Cardiac muscle cell (in vitro differentiated cells and primary cell): ENCODE measurements around the gene LTN1. TPM values are rescaled to one million over a fixed set of nuclear protein-coding genes. Genes with fewer than 3 reads are reported as not detected.

Source experiments
- DNase-seq, 2 donors: peaks; one replicate each; pipeline versions ENCODE4 v3.0.0 to v3.0.0-alpha.2; 2010 to 2017; ENCODE audit warnings: low read depth in 1 of 2, low spot score in 1 of 2
- H3K27ac ChIP-seq: fragments of 200-600 bp; sonication (generic); 2 replicates; pipeline ENCODE4 v1.5.1; 2016
- H3K27me3 ChIP-seq: fragments of 200-600 bp; sonication (generic); 2 replicates; pipeline ENCODE4 v1.6.0; 2016; ENCODE audit warnings: control low read depth
- H3K36me3 ChIP-seq: fragments of 200-600 bp; sonication (generic); 2 replicates; pipeline ENCODE4 v1.5.1; 2016; ENCODE audit warnings: control low read depth
- H3K4me1 ChIP-seq: fragments of 200-600 bp; sonication (generic); 2 replicates; pipeline ENCODE4 v1.8.1; 2017; ENCODE audit warnings: low read depth, mild to moderate bottlenecking, mixed run types
- H3K4me3 ChIP-seq: fragments of 200-600 bp; sonication (generic); 2 replicates; pipeline ENCODE4 v1.5.1; 2016; ENCODE audit warnings: mild to moderate bottlenecking
- H3K9me3 ChIP-seq: fragments of 200-600 bp; sonication (generic); 2 replicates; pipeline ENCODE4 v1.5.1; 2017; ENCODE audit warnings: low read depth, mild to moderate bottlenecking, control low read depth
- polyA plus RNA-seq: library from polyadenylated mRNA; unstranded; fragments of >200 nt; fragmentation: Nextera tagmentation; extraction: Ambion mirVana; gene quantifications from 2 replicates; pipeline ENCODE4 v1.2.1, GENCODE V29; 2016
- total RNA-seq: library from RNA; depleted of rRNA; stranded (reverse); fragments of >200 nt; gene quantifications from 2 replicates; pipeline ENCODE4 v1.2.3, GENCODE V29; 2016
- TF ChIP-seq, protein P1 (sequence below): IDR thresholded peaks from 2 replicates; pipeline ENCODE4 v1.5.1; 2012; ENCODE audit warnings: low read depth, mild to moderate bottlenecking, low read length

Gene LTN1
- total RNA-seq: 11.4 and 16.9 TPM in 2 replicates
- polyA plus RNA-seq: 10.7 and 14.1 TPM in 2 replicates

- peak; percentile 98 to 100 for DNase-seq
- H3K36me3 ChIP-seq: no peaks in the 10 kb centered on the region
- TF ChIP-seq, protein P1, sequence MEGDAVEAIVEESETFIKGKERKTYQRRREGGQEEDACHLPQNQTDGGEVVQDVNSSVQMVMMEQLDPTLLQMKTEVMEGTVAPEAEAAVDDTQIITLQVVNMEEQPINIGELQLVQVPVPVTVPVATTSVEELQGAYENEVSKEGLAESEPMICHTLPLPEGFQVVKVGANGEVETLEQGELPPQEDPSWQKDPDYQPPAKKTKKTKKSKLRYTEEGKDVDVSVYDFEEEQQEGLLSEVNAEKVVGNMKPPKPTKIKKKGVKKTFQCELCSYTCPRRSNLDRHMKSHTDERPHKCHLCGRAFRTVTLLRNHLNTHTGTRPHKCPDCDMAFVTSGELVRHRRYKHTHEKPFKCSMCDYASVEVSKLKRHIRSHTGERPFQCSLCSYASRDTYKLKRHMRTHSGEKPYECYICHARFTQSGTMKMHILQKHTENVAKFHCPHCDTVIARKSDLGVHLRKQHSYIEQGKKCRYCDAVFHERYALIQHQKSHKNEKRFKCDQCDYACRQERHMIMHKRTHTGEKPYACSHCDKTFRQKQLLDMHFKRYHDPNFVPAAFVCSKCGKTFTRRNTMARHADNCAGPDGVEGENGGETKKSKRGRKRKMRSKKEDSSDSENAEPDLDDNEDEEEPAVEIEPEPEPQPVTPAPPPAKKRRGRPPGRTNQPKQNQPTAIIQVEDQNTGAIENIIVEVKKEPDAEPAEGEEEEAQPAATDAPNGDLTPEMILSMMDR: no peak
- peak within 1 kb of the TSS; percentile 79 for H3K4me3 ChIP-seq
- H3K9me3 ChIP-seq: no peaks in the 10 kb centered on the region
- H3K27ac ChIP-seq: peak within 1 kb of the TSS; percentile 83
- H3K4me1 ChIP-seq: peaks cover 8% of the 10 kb centered on the region
- no peaks in the 10 kb centered on the region for H3K27me3 ChIP-seq
Observed at GRCh38 chr21:28992526-28993292, at the start of gene LTN1. LTN1 (minus strand) TSS chr21:28992877; CDS start chr21:28992805, 72 bp downstream.

DNA sequence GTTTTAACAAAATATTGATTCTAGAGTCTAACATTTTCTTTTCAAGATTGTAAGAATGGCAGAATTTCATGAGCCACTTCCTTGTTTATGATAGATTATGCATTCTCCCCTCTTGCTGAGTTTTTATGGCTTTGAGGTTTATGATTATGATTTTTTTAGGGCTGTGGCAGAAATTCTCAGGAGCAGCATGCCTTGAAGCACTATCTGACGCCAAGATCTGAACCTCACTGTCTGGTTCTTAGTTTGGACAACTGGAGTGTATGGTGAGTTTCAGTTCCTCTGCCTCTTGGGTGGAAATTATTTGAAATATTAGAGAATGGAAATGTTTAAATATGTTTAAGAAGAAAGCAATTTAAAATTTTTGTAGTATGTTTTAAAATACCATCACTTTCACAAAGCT lies 42.0 kb upstream of the LTN1 start:
- Histone ChIP-seq H3K27ac (no peak overlapping the region), H3K4me3 (no peak overlapping the region), H3K4me1 (no peaks in the 10 kb centered on the region), H3K36me3 (peaks cover 55% of the 10 kb centered on the region), H3K9me3 (no peaks in the 10 kb centered on the region), H3K27me3 (no peaks in the 10 kb centered on the region)
- DNase-seq: no peak
- TF ChIP-seq, protein P1: no peak

DNA sequence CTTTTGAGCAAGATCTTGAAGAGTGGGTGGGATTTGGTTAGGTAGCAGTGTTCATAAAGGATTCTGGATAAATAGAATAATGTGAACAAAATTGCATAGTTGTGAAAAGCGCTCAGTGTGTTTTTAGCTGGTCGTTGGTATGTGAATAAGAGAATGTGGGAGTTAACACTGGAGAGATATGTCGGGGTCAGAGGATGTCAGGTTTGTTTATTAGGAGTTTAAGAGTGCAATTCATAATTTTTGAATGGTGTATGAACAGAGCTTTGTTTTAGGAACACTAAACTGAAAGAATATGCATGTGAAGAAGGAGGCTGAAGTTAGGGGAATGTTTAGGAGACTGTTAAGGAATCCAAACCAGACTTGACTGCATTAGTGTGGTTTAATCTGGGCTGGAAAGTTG lies 41.2 kb upstream of the LTN1 start:
- TF ChIP-seq, protein P1: no peak
- no peak overlapping the region for H3K27ac ChIP-seq
- H3K27me3 ChIP-seq: no peaks in the 10 kb centered on the region
- H3K36me3 ChIP-seq: peaks cover 49% of the 10 kb centered on the region
- H3K9me3 ChIP-seq: no peaks in the 10 kb centered on the region
- H3K4me3 ChIP-seq: no peak overlapping the region
- DNase-seq: peak in 1 of 2 donors; percentile 7
- H3K4me1 ChIP-seq: no peaks in the 10 kb centered on the region

DNA sequence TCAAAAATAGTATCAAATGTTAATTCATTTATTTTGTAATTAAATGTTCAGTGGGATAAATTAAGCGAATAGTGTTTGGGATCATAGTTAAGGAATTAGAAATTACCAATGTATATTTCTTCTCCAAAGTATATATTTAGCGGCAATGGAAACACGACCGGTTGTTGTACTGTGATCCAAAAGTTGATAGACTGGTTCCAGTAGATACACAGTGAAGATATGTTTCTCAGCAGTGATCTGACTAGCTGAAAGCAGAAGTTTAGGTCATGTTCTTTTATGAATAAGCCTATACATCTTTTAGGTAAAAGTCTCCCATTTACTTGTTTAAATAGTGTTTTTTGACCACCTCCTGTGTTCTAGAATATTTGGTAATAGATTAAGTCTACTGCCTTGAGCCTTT lies 40.6 kb upstream of the LTN1 start:
- Histone ChIP-seq H3K4me1 (no peaks in the 10 kb centered on the region), H3K9me3 (no peaks in the 10 kb centered on the region), H3K27me3 (no peaks in the 10 kb centered on the region), H3K36me3 (peaks cover 43% of the 10 kb centered on the region), H3K27ac (no peak overlapping the region), H3K4me3 (no peak overlapping the region)
- no peak for DNase-seq
- TF ChIP-seq, protein P1: no peak

- H3K27me3 ChIP-seq: no peaks in the 10 kb centered on the region
- H3K27ac ChIP-seq: no peak overlapping the region
- no peaks in the 10 kb centered on the region for H3K4me1 ChIP-seq
- H3K36me3 ChIP-seq: peaks cover 21% of the 10 kb centered on the region
- TF ChIP-seq, protein P1: no peak
- H3K9me3 ChIP-seq: no peaks in the 10 kb centered on the region
- DNase-seq: no peak
- no peak overlapping the region for H3K4me3 ChIP-seq
Observed at GRCh38 chr21:29030909-29031308, 38.2 kb upstream of the LTN1 start.
